Large intestine (tissue), 3 donors: ENCODE data around the gene CARMIL1. TPM values are rescaled to one million over a fixed set of nuclear protein-coding genes. Genes with fewer than 3 reads are reported as not detected.

Experiments used
- DNase-seq, 2 donors: peaks; one replicate each; pipeline versions ENCODE4 v3.0.0 to v3.0.0-alpha.2; 2013
- H3K27ac ChIP-seq: one replicate; pipeline ENCODE4 v1.5.1; 2013; ENCODE audit warnings: low read length
- H3K27me3 ChIP-seq: 2 replicates; pipeline ENCODE4 v1.6.1; 2013; ENCODE audit warnings: low read length; ENCODE audit not compliant: control insufficient read depth, insufficient read depth
- H3K36me3 ChIP-seq: 2 replicates; pipeline ENCODE4 v1.6.1; 2013; ENCODE audit warnings: low read length; ENCODE audit not compliant: control insufficient read depth, insufficient read depth
- H3K4me1 ChIP-seq: one replicate; pipeline ENCODE4 v1.6.1; 2013; ENCODE audit warnings: low read length; ENCODE audit not compliant: control insufficient read depth, insufficient read depth
- H3K4me3 ChIP-seq: one replicate; pipeline ENCODE4 v1.5.1; 2013; ENCODE audit warnings: low read length
- H3K9me3 ChIP-seq: one replicate; pipeline ENCODE4 v1.6.1; 2013; ENCODE audit warnings: mild to moderate bottlenecking, low read depth, low read length, moderate library complexity; ENCODE audit not compliant: control insufficient read depth
- WGBS: methylation state at CpG from one replicate; pipeline ENCODE4 v1.1.5; 2013; ENCODE audit warnings: low lambda C conversion rate; ENCODE audit not compliant: insufficient coverage; 5-methylcytosine and 5-hydroxymethylcytosine counted together
- polyA plus RNA-seq: library from polyadenylated mRNA; unstranded; fragments of 120-200 nt; gene quantifications from one replicate; pipeline ENCODE4 v1.2.1, GENCODE V29; 2013

CARMIL1 gene
- polyA plus RNA-seq, 1 donor = 32.2 TPM

- Histone ChIP-seq H3K27me3 (no peaks in the 10 kb centered on the region), H3K27ac (no peak overlapping the region), H3K9me3 (no peaks in the 10 kb centered on the region), H3K4me1 (no peaks in the 10 kb centered on the region), H3K4me3 (no peak overlapping the region), H3K36me3 (no peaks in the 10 kb centered on the region)
- no peak for DNase-seq
- no CpG with 5 or more reads among the region's 7 CpGs for WGBS
Measured at GRCh38 chr6:25384234-25384633, 105.1 kb downstream of the CARMIL1 start.

GRCh38 chr6:25384967-25385366 lies 105.8 kb downstream of the CARMIL1 start:
- no peak for DNase-seq
- Histone ChIP-seq H3K4me3 (no peak overlapping the region), H3K36me3 (no peaks in the 10 kb centered on the region), H3K27me3 (no peaks in the 10 kb centered on the region), H3K9me3 (no peaks in the 10 kb centered on the region), H3K27ac (no peak overlapping the region), H3K4me1 (no peaks in the 10 kb centered on the region)
- 0% methylated on average over 1 of the region's 5 CpGs for WGBS

- H3K4me3 ChIP-seq = no peak overlapping the region
- no peaks in the 10 kb centered on the region for H3K9me3 ChIP-seq
- H3K27me3 ChIP-seq = no peaks in the 10 kb centered on the region
- DNase-seq = no peak
- H3K36me3 ChIP-seq = no peaks in the 10 kb centered on the region
- H3K4me1 ChIP-seq = no peaks in the 10 kb centered on the region
- 100% methylated on average over 1 of the region's 2 CpGs for WGBS
- no peak overlapping the region for H3K27ac ChIP-seq
Measured at GRCh38 chr6:25387483-25387882, 108.3 kb downstream of the CARMIL1 start.

GRCh38 chr6:25387911-25388310 lies 108.7 kb downstream of the CARMIL1 start:
- Histone ChIP-seq H3K4me3 (no peak overlapping the region), H3K27ac (no peak overlapping the region), H3K36me3 (no peaks in the 10 kb centered on the region), H3K4me1 (no peaks in the 10 kb centered on the region), H3K9me3 (no peaks in the 10 kb centered on the region), H3K27me3 (no peaks in the 10 kb centered on the region)
- 40% methylated on average over 1 of the region's 2 CpGs for WGBS
- no peak for DNase-seq

- Histone ChIP-seq H3K27ac (no peak overlapping the region), H3K4me3 (no peak overlapping the region), H3K27me3 (no peaks in the 10 kb centered on the region), H3K4me1 (no peaks in the 10 kb centered on the region), H3K9me3 (no peaks in the 10 kb centered on the region), H3K36me3 (no peaks in the 10 kb centered on the region)
- no CpG with 5 or more reads among the region's 3 CpGs for WGBS
- DNase-seq = no peak
Measured at GRCh38 chr6:25388776-25389175, 109.6 kb downstream of the CARMIL1 start.

- WGBS = no CpG with 5 or more reads among the region's 2 CpGs
- Histone ChIP-seq H3K9me3 (no peaks in the 10 kb centered on the region), H3K36me3 (no peaks in the 10 kb centered on the region), H3K27me3 (no peaks in the 10 kb centered on the region), H3K27ac (no peak overlapping the region), H3K4me3 (no peak overlapping the region), H3K4me1 (no peaks in the 10 kb centered on the region)
- no peak for DNase-seq
Measured at GRCh38 chr6:25389471-25389870, 110.3 kb downstream of the CARMIL1 start.

- H3K36me3 ChIP-seq = no peaks in the 10 kb centered on the region
- H3K4me1 ChIP-seq = no peaks in the 10 kb centered on the region
- WGBS = no CpG with 5 or more reads among the region's 2 CpGs
- no peak overlapping the region for H3K27ac ChIP-seq
- no peaks in the 10 kb centered on the region for H3K27me3 ChIP-seq
- no peak overlapping the region for H3K4me3 ChIP-seq
- DNase-seq = no peak
- no peaks in the 10 kb centered on the region for H3K9me3 ChIP-seq
Measured at GRCh38 chr6:25392372-25392771, 113.2 kb downstream of the CARMIL1 start.

GRCh38 chr6:25395731-25396130 lies 116.6 kb downstream of the CARMIL1 start:
- Histone ChIP-seq H3K4me3 (no peak overlapping the region), H3K36me3 (no peaks in the 10 kb centered on the region), H3K4me1 (no peaks in the 10 kb centered on the region), H3K9me3 (no peaks in the 10 kb centered on the region), H3K27ac (no peak overlapping the region), H3K27me3 (no peaks in the 10 kb centered on the region)
- WGBS = no CpG with 5 or more reads among the region's 5 CpGs
- DNase-seq = no peak

GRCh38 chr6:25397406-25397805 lies 118.2 kb downstream of the CARMIL1 start:
- WGBS = 100% methylated on average over 1 of the region's 2 CpGs

GRCh38 chr6:25399885-25400284 lies 120.7 kb downstream of the CARMIL1 start:
- Histone ChIP-seq H3K27me3 (no peaks in the 10 kb centered on the region), H3K4me1 (no peaks in the 10 kb centered on the region), H3K9me3 (no peaks in the 10 kb centered on the region), H3K4me3 (no peak overlapping the region), H3K36me3 (no peaks in the 10 kb centered on the region), H3K27ac (no peak overlapping the region)
- DNase-seq = no peak
- no CpG with 5 or more reads among the region's 5 CpGs for WGBS

More at GRCh38 chr6:25397406-25397805, 118.2 kb downstream of the CARMIL1 start:
- no peak overlapping the region for H3K27ac ChIP-seq
- no peaks in the 10 kb centered on the region for H3K9me3 ChIP-seq
- no peak for DNase-seq
- no peaks in the 10 kb centered on the region for H3K27me3 ChIP-seq
- no peaks in the 10 kb centered on the region for H3K36me3 ChIP-seq
- no peak overlapping the region for H3K4me3 ChIP-seq
- H3K4me1 ChIP-seq = no peaks in the 10 kb centered on the region

GRCh38 chr6:25401711-25402110 lies 122.5 kb downstream of the CARMIL1 start:
- H3K4me3 ChIP-seq = no peak overlapping the region
- no peak for DNase-seq
- WGBS = 100% methylated on average over 3 of the region's 5 CpGs
- H3K4me1 ChIP-seq = no peaks in the 10 kb centered on the region
- no peak overlapping the region for H3K27ac ChIP-seq
- no peaks in the 10 kb centered on the region for H3K36me3 ChIP-seq
- H3K27me3 ChIP-seq = no peaks in the 10 kb centered on the region
- no peaks in the 10 kb centered on the region for H3K9me3 ChIP-seq
